K562 (cell line): ENCODE data around the gene APOLD1. TPM values are rescaled to one million over a fixed set of nuclear protein-coding genes. Genes with fewer than 3 reads are reported as not detected.

ENCODE experiments used
- ATAC-seq: fragments of 200-7000 bp; cut with Tn5 transposase; 3 replicates; pipeline ENCODE4 v1.9.1; 2020; ENCODE audit warnings: moderate library complexity
- BruUV-seq: library from RNA; stranded (reverse); fragments of 400-500 nt; replicated peaks from 2 replicates; lab custom pipeline; 2021; lab: Mats Ljungman, UMichigan
- CTCF ChIA-PET: fragments of 300-600 bp; formaldehyde crosslinking; extraction: SDS; loops from one replicate; lab custom pipeline; 2021; ENCODE audit warnings: low intra/inter-chr PET ratio; lab: Yijun Ruan, JAX
- POLR2A ChIA-PET: fragments of 300-600, 350-650 bp; sonication (Branson Sonifier 250); formaldehyde crosslinking; extraction: SDS; loops from one replicate; lab custom pipeline; 2021; ENCODE audit warnings: antibody characterized with exemption, inconsistent platforms; lab: Yijun Ruan, JAX
- DNase-seq, 4 experiments: peaks; one replicate each; pipeline versions ENCODE4 v3.0.0 to v3.0.0-alpha.2; 2011 to 2018; ENCODE audit warnings: low spot score in 3 of 4, mixed read lengths in 3 of 4; ENCODE audit errors: extremely low read depth in 1 of 4
- FAIRE-seq: peaks from 2 replicates; lab custom pipeline; 2011; peaks lifted over from hg19 to GRCh38; lab: Jason Lieb, UNC
- H2AFZ ChIP-seq: 2 replicates; pipeline ENCODE4 v1.6.0; 2011; ENCODE audit warnings: low read depth, low read length, control low read depth, inconsistent platforms
- H3K27ac ChIP-seq: fragments of 200-600 bp; 3 replicates; pipeline ENCODE4 v1.8.0; 2011; ENCODE audit warnings: low read depth, mild to moderate bottlenecking, control low read depth, inconsistent platforms, low read length, moderate library complexity, mixed read lengths; ENCODE audit errors: extremely low read depth
- H3K27me3 ChIP-seq, 2 experiments: fragments of 300-600 bp in 1 of 2; 2 replicates in 1 of 2; 3 replicates in 1 of 2; pipeline versions ENCODE4 v1.6.0 to v1.8.0; 2011; ENCODE audit warnings: inconsistent platforms in 2 of 2, low read length in 2 of 2, mild to moderate bottlenecking in 1 of 2, mixed read lengths in 1 of 2, moderate library complexity in 1 of 2; ENCODE audit not compliant: control insufficient read depth in 2 of 2, insufficient read depth in 2 of 2
- H3K36me3 ChIP-seq: fragments of 300-600 bp; 3 replicates; pipeline ENCODE4 v1.8.0; 2011; ENCODE audit warnings: mild to moderate bottlenecking, low read length, inconsistent platforms; ENCODE audit not compliant: control insufficient read depth, insufficient read depth
- H3K4me1 ChIP-seq, 2 experiments: fragments of 200-600 bp in 1 of 2; replicated peaks in 1 of 2; 2 replicates in 1 of 2; 3 replicates in 1 of 2; pipeline versions ENCODE4 v1.5.1 to v1.8.0; 2011; ENCODE audit warnings: inconsistent platforms in 2 of 2, low read length in 2 of 2, mild to moderate bottlenecking in 1 of 2, mixed read lengths in 1 of 2, moderate library complexity in 1 of 2; ENCODE audit not compliant: control insufficient read depth in 2 of 2, insufficient read depth in 2 of 2
- H3K4me2 ChIP-seq: 2 replicates; pipeline ENCODE4 v1.6.1; 2011; ENCODE audit warnings: low read length, control low read depth, inconsistent platforms, mixed read lengths; ENCODE audit not compliant: insufficient read depth
- H3K4me3 ChIP-seq: fragments of 200-600 bp; sonication (generic), shearing (Covaris generic); 2 replicates; pipeline ENCODE4 v1.5.1; 2016; ENCODE audit warnings: control low read depth, inconsistent platforms
- H3K79me2 ChIP-seq: fragments of 200-600 bp; 3 replicates; pipeline ENCODE4 v1.8.0; 2011; ENCODE audit warnings: low read length, inconsistent platforms; ENCODE audit not compliant: control insufficient read depth, insufficient read depth
- H3K9ac ChIP-seq, 2 experiments: 2 replicates each; pipeline versions ENCODE4 v1.6.0 to v1.6.1; 2011; ENCODE audit warnings: low read depth in 2 of 2, low read length in 2 of 2, control low read depth in 1 of 2, inconsistent platforms in 1 of 2, mild to moderate bottlenecking in 1 of 2, mixed read lengths in 1 of 2; ENCODE audit not compliant: insufficient read depth in 1 of 2
- H3K9me1 ChIP-seq: one replicate; pipeline ENCODE4 v1.6.0; 2011; ENCODE audit warnings: inconsistent platforms, mild to moderate bottlenecking, low read length, moderate library complexity; ENCODE audit not compliant: control insufficient read depth, insufficient read depth
- H3K9me3 ChIP-seq: replicated peaks from 2 replicates; pipeline ENCODE4 v1.5.1; 2011; ENCODE audit warnings: low read depth, low read length, inconsistent platforms; ENCODE audit not compliant: control insufficient read depth, insufficient read depth
- H4K20me1 ChIP-seq: replicated peaks from 2 replicates; pipeline ENCODE4 v1.6.1; 2011; ENCODE audit warnings: low read length, inconsistent platforms, mixed read lengths; ENCODE audit not compliant: control insufficient read depth, insufficient read depth
- ARHGAP35 ChIP-seq: fragments of 450-650 bp; IDR thresholded peaks from 2 replicates; pipeline ENCODE4 v1.6.1; 2018; ENCODE audit not compliant: partially characterized antibody
- ARID1B ChIP-seq: fragments of 450-650 bp; IDR thresholded peaks from 2 replicates; pipeline ENCODE4 v1.6.1; 2016; ENCODE audit warnings: antibody characterized with exemption, mild to moderate bottlenecking, inconsistent platforms
- CBFA2T3 ChIP-seq: fragments of 450-650 bp; IDR thresholded peaks from 2 replicates; pipeline ENCODE4 v1.6.1; 2017
- CREBBP ChIP-seq: IDR thresholded peaks from one replicate; pipeline ENCODE4 v1.6.1; 2012; ENCODE audit warnings: low read depth, mild to moderate bottlenecking, control low read depth, inconsistent platforms, low read length
- DPF2 ChIP-seq: fragments of 450-650 bp; IDR thresholded peaks from 2 replicates; pipeline ENCODE4 v1.6.1; 2016
- ETV1 ChIP-seq: fragments of 450-650 bp; conservative IDR thresholded peaks from 2 replicates; pipeline ENCODE4 v1.6.1; 2016; ENCODE audit warnings: missing genetic modification characterization, control low read depth, low read depth, missing compliant biosample characterization
- FOXA3 ChIP-seq, 2 experiments: fragments of 450-650 bp in 1 of 2; sonication (generic) in 1 of 2; formaldehyde crosslinking; IDR thresholded peaks in 1 of 2; conservative IDR thresholded peaks in 1 of 2; 2 replicates each; pipeline versions ENCODE4 v1.4.0 to v1.8.0; 2020 to 2022; ENCODE audit warnings: mild to moderate bottlenecking in 2 of 2, missing genetic modification reagents in 1 of 2
- MECOM ChIP-seq: fragments of 250-450 bp; sonication (Bioruptor Pico); IDR thresholded peaks from 2 replicates; pipeline ENCODE4 v1.8.0; 2022; ENCODE audit warnings: inconsistent platforms
- NONO ChIP-seq, 2 experiments: fragments of 200-400 bp in 1 of 2; fragments of 450-650 bp in 1 of 2; formaldehyde crosslinking in 1 of 2; IDR thresholded peaks; 2 replicates each; pipeline ENCODE4 v1.6.1; 2017; ENCODE audit warnings: low read depth in 2 of 2, mild to moderate bottlenecking in 2 of 2, moderate library complexity in 2 of 2, low read length in 1 of 2
- SMARCE1 ChIP-seq: fragments of 450-650 bp; IDR thresholded peaks from 2 replicates; pipeline ENCODE4 v1.7.1; 2016; ENCODE audit warnings: mild to moderate bottlenecking
- SOX6 ChIP-seq: fragments of 450-650 bp; IDR thresholded peaks from 2 replicates; pipeline ENCODE4 v1.6.1; 2014; ENCODE audit warnings: mild to moderate bottlenecking
- TCF3 ChIP-seq: sonication (generic); formaldehyde crosslinking; IDR thresholded peaks from 2 replicates; pipeline ENCODE4 v1.4.0; 2020; ENCODE audit warnings: mild to moderate bottlenecking, missing genetic modification reagents
- WHSC1 ChIP-seq: IDR thresholded peaks from one replicate; pipeline ENCODE4 v1.6.1; 2012; ENCODE audit warnings: low read length, control low read depth, inconsistent platforms
- ZBTB43 ChIP-seq: sonication (generic); formaldehyde crosslinking; IDR thresholded peaks from 2 replicates; pipeline ENCODE4 v1.8.0; 2023; ENCODE audit warnings: mild to moderate bottlenecking, missing genetic modification reagents
- ZBTB8A ChIP-seq: fragments of 450-650 bp; IDR thresholded peaks from 2 replicates; pipeline ENCODE4 v1.6.1; 2018; ENCODE audit warnings: mild to moderate bottlenecking, moderate library complexity; ENCODE audit not compliant: partially characterized antibody
- ZNF165 ChIP-seq: fragments of 250-450 bp; sonication (Bioruptor Pico); IDR thresholded peaks from 2 replicates; pipeline ENCODE4 v1.4.0; 2020; ENCODE audit warnings: borderline replicate concordance
- ZNF324 ChIP-seq: fragments of 250-450 bp; sonication (Bioruptor Pico); IDR thresholded peaks from 2 replicates; pipeline ENCODE4 v1.4.0; 2020; ENCODE audit warnings: mild to moderate bottlenecking
- ZNF347 ChIP-seq: fragments of 450-650 bp; formaldehyde crosslinking; IDR thresholded peaks from 2 replicates; pipeline ENCODE4 v1.4.0; 2020; ENCODE audit warnings: low read depth, mild to moderate bottlenecking, moderate library complexity
- ZNF395 ChIP-seq: fragments of 200-800 bp; sonication (Bioruptor generic); IDR thresholded peaks from 2 replicates; pipeline ENCODE4 v1.6.1; 2017; ENCODE audit warnings: missing genetic modification characterization, missing compliant biosample characterization
- ZNF717 ChIP-seq: fragments of 250-450 bp; sonication (Bioruptor Pico); IDR thresholded peaks from 2 replicates; pipeline ENCODE4 v1.5.0; 2021
- whole genome bisulfite sequencing: fragments of 100-300 bp; shearing (Covaris generic); methylation state at CpG from one replicate; pipeline ENCODE4 v1.1.6; 2016; ENCODE audit warnings: low coverage, mixed read lengths; ENCODE audit not compliant: insufficient coverage; ENCODE audit errors: missing lambda C conversion rate; 5-methylcytosine and 5-hydroxymethylcytosine counted together
- in situ Hi-C: fragments of 300-500 bp; cut with MboI; formaldehyde crosslinking; loops from 4 replicates; pipeline ENCODE4 v1.15.0; 2018; ENCODE audit warnings: inconsistent platforms, mixed read lengths
- intact Hi-C: fragments of 100-400 bp; cut with micrococcal nuclease; formaldehyde crosslinking; loops from 2 replicates; pipeline ENCODE4 v1.14.2; 2022
- polyA plus RNA-seq, 8 experiments: library from polyadenylated mRNA; depleted of rRNA in 4 of 8; stranded (reverse) in 5 of 8; unstranded in 3 of 8; fragments of >200 nt; fragmentation: Nextera tagmentation in 2 of 8; fragmentation: Illumina TruSeq in 1 of 8; extraction: Ambion mirVana in 2 of 8; extraction: Trizol in 1 of 8; gene quantifications; 2 replicates each; pipeline versions ENCODE4 v1.2.1 to v1.2.3, GENCODE V29; 2011 to 2014; ENCODE audit warnings: inconsistent platforms in 1 of 8, missing spikeins in 1 of 8
- total RNA-seq, 7 experiments: library from RNA; depleted of rRNA in 6 of 7; stranded (reverse); fragments of >200 nt in 6 of 7; fragmentation: Illumina TruSeq in 2 of 7; extraction: Trizol in 2 of 7; gene quantifications; 2 replicates each; pipeline versions ENCODE4 v1.2.1 to v1.2.3, GENCODE V29; 2011 to 2021; ENCODE audit warnings: low replicate concordance in 1 of 7
- TF ChIP-seq, protein P1 (sequence below): sonication (generic); formaldehyde crosslinking; IDR thresholded peaks from 2 replicates; pipeline ENCODE4 v1.8.0; 2022; ENCODE audit warnings: missing genetic modification reagents, mild to moderate bottlenecking, moderate library complexity, borderline replicate concordance

The APOLD1 gene
- total and polyA plus RNA-seq, 9 of the 15 experiments (the other 6 are each of a cell fraction or from before 2014, with no cell fraction given) = 0.28 to 1.1 (median 0.61) TPM

DNA sequence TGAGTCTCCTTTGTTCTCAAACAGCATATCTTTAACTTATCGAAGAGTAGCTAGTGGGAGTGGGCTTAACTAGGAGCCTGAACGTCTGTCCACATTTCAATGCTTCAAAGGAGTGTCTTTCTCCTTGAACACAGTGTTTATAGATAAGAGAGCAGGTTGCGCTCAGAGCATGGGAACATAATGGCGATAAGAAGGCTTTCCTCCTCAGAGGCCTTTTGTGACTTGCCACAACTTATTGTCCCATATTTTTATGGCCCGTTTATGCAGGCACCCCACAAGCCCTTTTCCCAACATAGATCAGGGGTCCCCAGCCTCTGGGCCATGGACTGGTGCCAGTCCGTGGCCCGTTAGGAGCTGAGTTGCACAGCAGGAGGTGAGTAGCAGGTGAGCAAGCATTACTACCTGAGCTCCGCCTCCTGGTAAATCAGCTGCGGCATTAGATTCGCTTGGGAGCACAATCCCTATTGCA, 25.1 kb downstream of the APOLD1 start:
- Histone ChIP-seq H3K36me3 (peaks cover 9% of the 10 kb centered on the region; the same call in 2 of the 3 replicates), H3K9me3 (no peaks in the 10 kb centered on the region), H3K27ac (peak overlapping the region; percentile 10; the same call in 1 of the 3 replicates), H3K9ac (no peak overlapping the region), H3K27me3 (no peaks in the 10 kb centered on the region), H3K4me2 (peak overlapping the region; percentile 35), H3K4me3 (no peak overlapping the region), H4K20me1 (no peaks in the 10 kb centered on the region), H2AFZ (peak overlapping the region; percentile 42), H3K79me2 (peaks cover 25% of the 10 kb centered on the region), H3K4me1 (peaks cover 11 to 23% of the 10 kb centered on the region in 2 experiments; a peak in 4 of 5 replicates), H3K9me1 (no peaks in the 10 kb centered on the region)
- CTCF ChIA-PET = no interaction called here
- no peak for FAIRE-seq
- in situ Hi-C loops = no loop called here
- BruUV-seq = no TSS peak
- WGBS = 15% methylated on average over 10 of the region's 10 CpGs
- POLR2A ChIA-PET = interaction anchor here (0.6 to 1.2 kb wide), 3 partner anchors 19 to 63 kb away, joined by 3 to 4 read pairs (median 3); no protein-coding TSS in a partner anchor
- no peak for ATAC-seq
- DNase-seq = peak in 1 of 4 experiments; percentile 63
- intact Hi-C loops = no loop called here
- TF ChIP-seq WHSC1 (no peak), NONO (IDR thresholded peaks at IDR 0.05; ENCODE audit: low read depth in 2 of 2, low read length in 1 of 2) (no peak), CREBBP (no peak), TCF3 (CRISPR knock-in tag) (peak; percentile 27), MECOM (CRISPR knock-in tag) (no peak), ZNF324 (CRISPR knock-in tag) (no peak), ARID1B (peak; percentile 48; the same call in 1 of the 2 replicates), SMARCE1 (no peak), CBFA2T3 (peak; percentile 57), ZBTB43 (CRISPR knock-in tag) (no peak), ZBTB8A (no peak), ZNF347 (CRISPR knock-in tag) (no peak), ZNF717 (CRISPR knock-in tag) (no peak), DPF2 (peak; percentile 35; the same call in 1 of the 2 replicates), ZNF165 (CRISPR knock-in tag) (no peak), ARHGAP35 (no peak), SOX6 (peak; percentile 57), ETV1 (no peak), FOXA3 (CRISPR knock-in tag; conservative IDR thresholded peaks at IDR 0.05 in 1 of 2, IDR thresholded peaks at IDR 0.05 in 1 of 2) (no peak), ZNF395 (no peak)
- TF ChIP-seq, protein P1, sequence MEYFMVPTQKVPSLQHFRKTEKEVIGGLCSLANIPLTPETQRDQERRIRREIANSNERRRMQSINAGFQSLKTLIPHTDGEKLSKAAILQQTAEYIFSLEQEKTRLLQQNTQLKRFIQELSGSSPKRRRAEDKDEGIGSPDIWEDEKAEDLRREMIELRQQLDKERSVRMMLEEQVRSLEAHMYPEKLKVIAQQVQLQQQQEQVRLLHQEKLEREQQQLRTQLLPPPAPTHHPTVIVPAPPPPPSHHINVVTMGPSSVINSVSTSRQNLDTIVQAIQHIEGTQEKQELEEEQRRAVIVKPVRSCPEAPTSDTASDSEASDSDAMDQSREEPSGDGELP (CRISPR knock-in tag) = peak; percentile 17; the same call in 1 of the 2 replicates
